Ovary (tissue), 9 donors: ENCODE data around the gene CDK5RAP3. TPM values are rescaled to one million over a fixed set of nuclear protein-coding genes. Genes with fewer than 3 reads are reported as not detected.
"Not testable (repeated sequence)": the region's sequence is repeated elsewhere in the genome, so short reads cannot be mapped to it uniquely, and the experiment has no call there.

Source experiments
- DNase-seq, 5 donors: peaks; one replicate each; pipeline ENCODE4 v3.0.0-alpha.2; 2019 to 2020
- H3K27ac ChIP-seq, 2 donors: fragments of 200-600 bp; one replicate each; pipeline versions ENCODE4 v1.5.1 to v1.8.0; 2019 to 2022
- H3K27me3 ChIP-seq: fragments of 200-600 bp; one replicate; pipeline ENCODE4 v1.8.0; 2022
- H3K36me3 ChIP-seq: fragments of 200-600 bp; sonication (generic); one replicate; pipeline ENCODE4 v1.5.1; 2019
- H3K4me1 ChIP-seq: one replicate; pipeline ENCODE4 v1.8.1; 2013; ENCODE audit warnings: mild to moderate bottlenecking, moderate library complexity; ENCODE audit not compliant: insufficient read depth
- H3K4me3 ChIP-seq: fragments of 200-600 bp; sonication (generic); one replicate; pipeline ENCODE4 v1.5.1; 2017
- H3K9me3 ChIP-seq, 2 donors: fragments of 200-600 bp in 1 of 2; sonication (generic) in 1 of 2; one replicate each; pipeline versions ENCODE4 v1.5.1 to v1.8.1; 2013 to 2019; ENCODE audit warnings: mild to moderate bottlenecking in 1 of 2, moderate library complexity in 1 of 2
- EP300 ChIP-seq: sonication (generic); formaldehyde crosslinking; IDR thresholded peaks from one replicate; pipeline ENCODE4 v1.6.1; 2017; ENCODE audit warnings: antibody characterized with exemption
- POLR2A ChIP-seq: fragments of 450-650 bp; IDR thresholded peaks from one replicate; pipeline ENCODE4 v1.6.1; 2017; ENCODE audit warnings: antibody characterized with exemption, mild to moderate bottlenecking, moderate library complexity
- WGBS, 3 donors: extraction: QIAGEN DNeasy Blood & Tissue Kit in 1 of 3; methylation state at CpG; one replicate each; pipeline versions ENCODE4 v1.1.5 to v1.1.7; 2013 to 2017; 5-methylcytosine and 5-hydroxymethylcytosine counted together
- intact Hi-C, 4 donors: fragments of 100-400 bp; cut with DNase I; formaldehyde crosslinking; loops; one replicate each; pipeline versions ENCODE4 v1.11.0 to v1.15.1; 2022 to 2023
- polyA plus RNA-seq, 2 donors: library from polyadenylated mRNA; stranded (reverse); fragments of 200-250 nt in 1 of 2; fragments of 350-450 nt in 1 of 2; fragmentation: Illumina TruSeq in 1 of 2; extraction: RNeasy Lipid Tissue Mini Kit (QIAGEN cat#74804) in 1 of 2; gene quantifications; one replicate each; pipeline ENCODE4 v1.2.3, GENCODE V29; 2013 to 2014
- total RNA-seq, 7 donors: library from RNA; depleted of rRNA in 2 of 7; stranded (reverse); fragments of >200 nt in 2 of 7; fragmentation: NEBNext Ultra II Directional in 3 of 7; extraction: Animal tissue kit (Norgen Biotek cat#: 25700) in 3 of 7; gene quantifications; one replicate each; pipeline versions ENCODE4 v1.1.0 to v1.2.4, GENCODE V29; 2016 to 2023
- TF ChIP-seq, protein P1 (sequence below), 3 donors: fragments of 450-650 bp in 2 of 3; fragments of 200-600 bp in 1 of 3; IDR thresholded peaks; one replicate each; pipeline versions ENCODE4 v1.5.1 to v1.8.0; 2016 to 2022; ENCODE audit warnings: antibody characterized with exemption in 3 of 3, mild to moderate bottlenecking in 1 of 3
- donor health status: DM: no; HTN: no; CAD: no; lungs with moderate emphysema.
- donor health status: DM: no; HTN: no; CAD: no.
- donor health status: Bipolar disorder and iron deficiency.
- donor health status: DM: yes; HTN: yes; CAD: no.
- donor health status: DM: no; HTN: no; CAD: no.
- donor health status: DM: yes; HTN: yes; CAD: no.

CDK5RAP3 gene
- total and polyA plus RNA-seq, 9 donors: 125 to 197 (median 144) TPM

DNA sequence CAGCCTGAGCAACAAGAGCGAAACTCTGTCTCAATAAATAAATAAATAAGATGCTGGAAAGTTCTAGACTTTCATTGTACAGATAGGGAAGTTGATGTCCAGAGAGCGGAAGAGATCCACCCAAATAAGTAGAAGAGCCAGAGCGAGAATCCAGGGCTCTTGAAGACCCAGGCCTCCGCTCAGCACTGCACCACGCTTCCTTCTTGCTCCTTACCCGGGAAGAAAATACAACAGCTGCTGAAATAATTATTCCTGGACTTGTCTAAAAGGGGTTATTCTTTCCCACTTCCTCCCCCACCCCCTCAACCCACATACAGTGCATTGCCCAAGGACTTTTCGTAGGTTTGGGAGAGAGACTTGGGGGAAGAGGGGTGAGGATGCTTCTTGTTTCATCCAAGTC is 26.7 kb downstream of the CDK5RAP3 start:
- TF ChIP-seq EP300 (no peak), POLR2A (no peak)
- TF ChIP-seq, protein P1, sequence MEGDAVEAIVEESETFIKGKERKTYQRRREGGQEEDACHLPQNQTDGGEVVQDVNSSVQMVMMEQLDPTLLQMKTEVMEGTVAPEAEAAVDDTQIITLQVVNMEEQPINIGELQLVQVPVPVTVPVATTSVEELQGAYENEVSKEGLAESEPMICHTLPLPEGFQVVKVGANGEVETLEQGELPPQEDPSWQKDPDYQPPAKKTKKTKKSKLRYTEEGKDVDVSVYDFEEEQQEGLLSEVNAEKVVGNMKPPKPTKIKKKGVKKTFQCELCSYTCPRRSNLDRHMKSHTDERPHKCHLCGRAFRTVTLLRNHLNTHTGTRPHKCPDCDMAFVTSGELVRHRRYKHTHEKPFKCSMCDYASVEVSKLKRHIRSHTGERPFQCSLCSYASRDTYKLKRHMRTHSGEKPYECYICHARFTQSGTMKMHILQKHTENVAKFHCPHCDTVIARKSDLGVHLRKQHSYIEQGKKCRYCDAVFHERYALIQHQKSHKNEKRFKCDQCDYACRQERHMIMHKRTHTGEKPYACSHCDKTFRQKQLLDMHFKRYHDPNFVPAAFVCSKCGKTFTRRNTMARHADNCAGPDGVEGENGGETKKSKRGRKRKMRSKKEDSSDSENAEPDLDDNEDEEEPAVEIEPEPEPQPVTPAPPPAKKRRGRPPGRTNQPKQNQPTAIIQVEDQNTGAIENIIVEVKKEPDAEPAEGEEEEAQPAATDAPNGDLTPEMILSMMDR (IDR thresholded peaks at IDR 0.05): no peak
- Histone ChIP-seq H3K4me3 (no peak overlapping the region), H3K27ac (no peak overlapping the region), H3K4me1 (no peaks in the 10 kb centered on the region), H3K36me3 (no peaks in the 10 kb centered on the region), H3K27me3 (no peaks in the 10 kb centered on the region), H3K9me3 (no peaks in the 10 kb centered on the region)
- intact Hi-C loops: no loop called here
- 75 to 80% (median 75%) methylated on average over 7 of the region's 7 CpGs for WGBS, 3 donors
- DNase-seq: no peak

DNA sequence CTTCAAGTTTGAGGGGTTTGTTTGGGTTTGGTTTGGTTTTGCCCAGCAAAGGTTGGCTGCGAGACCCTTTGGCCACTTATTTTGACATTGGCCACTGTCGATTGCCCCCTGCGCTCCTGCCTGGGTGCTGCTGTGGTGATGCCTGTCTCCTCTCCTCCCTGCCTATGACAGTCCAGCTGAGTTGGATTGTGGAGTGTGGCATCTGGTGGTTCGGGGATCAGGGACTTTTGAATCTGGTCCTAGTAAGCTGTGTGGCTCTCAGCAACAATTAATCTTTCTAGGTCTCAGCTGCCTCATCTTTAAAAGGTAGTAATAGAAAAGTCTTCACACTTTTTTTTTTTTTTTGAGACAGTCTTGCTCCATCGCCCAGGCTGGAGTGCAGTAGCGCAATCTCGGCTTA is 27.1 kb downstream of the CDK5RAP3 start:
- H3K36me3 ChIP-seq: no peaks in the 10 kb centered on the region
- no peak overlapping the region for H3K4me3 ChIP-seq
- H3K27me3 ChIP-seq: no peaks in the 10 kb centered on the region
- TF ChIP-seq EP300 (no peak), POLR2A (no peak)
- TF ChIP-seq, protein P1 (IDR thresholded peaks at IDR 0.05): no peak
- WGBS, 3 donors: 88 to 95% (median 94%) methylated on average over 7 of the region's 7 CpGs
- no peak for DNase-seq
- intact Hi-C loops: no loop called here
- H3K9me3 ChIP-seq: no peaks in the 10 kb centered on the region
- H3K27ac ChIP-seq: no peak overlapping the region
- H3K4me1 ChIP-seq: no peaks in the 10 kb centered on the region

DNA sequence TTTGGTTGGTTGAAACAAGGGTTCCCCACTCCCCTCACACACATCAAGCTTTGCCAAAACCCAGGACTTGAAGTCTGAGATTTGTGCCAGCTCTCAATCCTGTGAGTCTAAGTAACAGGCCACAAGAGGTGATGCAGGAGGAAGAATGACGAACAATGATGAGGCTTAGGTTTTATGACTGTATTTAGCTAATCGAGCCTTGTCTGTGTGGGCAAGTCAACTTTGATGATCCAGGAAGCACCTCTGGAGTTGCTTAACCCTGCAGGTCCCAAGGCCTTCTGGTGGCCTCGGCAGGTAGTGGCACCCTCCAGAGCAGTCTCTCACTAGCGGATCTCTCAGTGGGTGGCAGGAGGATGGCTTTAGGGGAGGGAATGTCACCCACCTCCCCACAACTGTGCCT is 28.7 kb downstream of the CDK5RAP3 start:
- Histone ChIP-seq H3K27ac (no peak overlapping the region), H3K9me3 (no peaks in the 10 kb centered on the region), H3K4me1 (no peaks in the 10 kb centered on the region), H3K27me3 (no peaks in the 10 kb centered on the region), H3K36me3 (no peaks in the 10 kb centered on the region), H3K4me3 (no peak overlapping the region)
- TF ChIP-seq, protein P1 (IDR thresholded peaks at IDR 0.05): no peak
- TF ChIP-seq EP300: no peak
- TF ChIP-seq POLR2A: no peak
- 50 to 57% (median 52%) methylated on average over 4 of the region's 4 CpGs for WGBS, 3 donors
- intact Hi-C loops: no loop called here
- no peak for DNase-seq

DNA sequence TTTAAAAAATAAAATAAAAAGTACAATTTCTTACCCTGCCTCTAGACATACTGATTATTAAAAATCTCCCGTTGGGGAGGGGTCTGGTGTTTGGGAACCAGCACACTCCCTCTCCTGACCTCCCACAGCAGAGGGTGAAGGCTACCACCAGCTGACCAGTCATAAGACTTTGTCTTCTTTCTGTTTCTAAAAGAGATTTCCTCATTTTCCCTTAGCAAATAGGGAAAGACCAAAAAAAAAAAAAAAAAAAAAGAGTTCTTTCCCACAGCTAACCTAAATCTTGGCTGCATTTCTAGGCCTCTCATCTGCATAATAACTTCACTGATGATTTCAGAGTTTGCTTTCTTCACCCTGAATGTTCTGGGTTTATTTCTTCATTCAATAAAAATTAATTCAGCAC is 30.3 kb downstream of the CDK5RAP3 start:
- intact Hi-C loops: no loop called here
- H3K27ac ChIP-seq: no peak overlapping the region

DNA sequence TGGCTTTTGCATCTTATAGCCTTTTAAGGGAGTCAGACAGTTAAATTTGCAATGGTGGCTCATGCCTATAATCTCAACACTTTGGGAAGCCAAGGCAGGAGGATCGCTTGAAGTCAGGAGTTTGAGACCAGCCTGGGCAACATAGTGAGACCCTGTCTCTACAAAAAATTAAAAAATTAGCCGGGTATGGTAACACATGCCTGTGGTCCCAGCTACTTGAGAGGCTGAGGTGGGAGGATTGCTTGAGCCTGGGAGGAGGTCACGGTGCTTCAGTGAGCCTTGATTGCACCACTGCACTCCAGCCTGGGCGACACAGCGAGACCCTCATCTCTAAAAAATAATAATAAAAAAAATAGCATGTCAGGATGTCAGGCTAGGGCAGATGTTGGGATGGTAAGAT is 30.7 kb downstream of the CDK5RAP3 start:
- intact Hi-C loops, H3K4me3 ChIP-seq, H3K27me3 ChIP-seq, H3K9me3 ChIP-seq, H3K27ac ChIP-seq, H3K36me3 ChIP-seq, H3K4me1 ChIP-seq, DNase-seq: not testable (repeated sequence)
- WGBS, 3 donors: 93 to 95% (median 93%) methylated on average over 5 of the region's 5 CpGs

More for the DNA sequence above, 30.3 kb downstream of the CDK5RAP3 start:
- no peaks in the 10 kb centered on the region for H3K36me3 ChIP-seq
- no peaks in the 10 kb centered on the region for H3K9me3 ChIP-seq
- TF ChIP-seq EP300 (no peak), POLR2A (no peak)
- TF ChIP-seq, protein P1 (IDR thresholded peaks at IDR 0.05): no peak
- H3K4me3 ChIP-seq: no peak overlapping the region
- H3K4me1 ChIP-seq: no peaks in the 10 kb centered on the region
- DNase-seq: no peak
- no peaks in the 10 kb centered on the region for H3K27me3 ChIP-seq
- WGBS, 3 donors: 31 to 43% (median 40%) methylated on average over 1 of the region's 1 CpG
